ENCODE results near the gene HOXB3.
"Not testable (repeated sequence)": the region's sequence is repeated elsewhere in the genome, so short reads cannot be mapped to it uniquely, and the experiment has no call there.

Gene HOXB3

DNA sequence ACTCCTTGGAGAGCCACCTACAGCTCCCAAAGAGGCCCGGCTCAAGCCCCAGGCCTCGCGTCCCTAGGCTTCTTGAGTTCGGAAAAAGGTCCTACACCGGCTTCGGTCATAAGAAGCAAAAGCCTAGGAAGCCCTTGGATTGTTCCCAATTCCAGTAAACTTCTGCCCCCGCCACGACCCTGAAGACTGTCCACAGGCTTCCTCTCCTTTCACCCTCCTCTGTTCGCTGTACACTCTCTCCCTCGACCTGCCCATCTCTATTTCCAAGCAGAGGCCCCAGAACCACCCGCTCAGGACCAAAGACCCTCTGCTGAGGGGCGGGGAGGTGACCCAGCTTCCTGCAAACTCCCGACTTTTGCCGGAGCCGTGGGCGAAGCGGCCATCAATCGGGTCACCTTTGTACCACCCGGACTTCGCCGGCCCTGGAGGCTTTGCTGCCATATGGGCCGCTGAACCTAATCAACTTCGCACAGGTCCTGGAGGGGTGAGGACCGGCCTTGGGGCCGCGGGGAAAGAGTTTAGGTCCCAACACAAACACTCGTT is 47.9 kb downstream of the HOXB3 start:
- DNase-seq: peak; percentile 21

DNA sequence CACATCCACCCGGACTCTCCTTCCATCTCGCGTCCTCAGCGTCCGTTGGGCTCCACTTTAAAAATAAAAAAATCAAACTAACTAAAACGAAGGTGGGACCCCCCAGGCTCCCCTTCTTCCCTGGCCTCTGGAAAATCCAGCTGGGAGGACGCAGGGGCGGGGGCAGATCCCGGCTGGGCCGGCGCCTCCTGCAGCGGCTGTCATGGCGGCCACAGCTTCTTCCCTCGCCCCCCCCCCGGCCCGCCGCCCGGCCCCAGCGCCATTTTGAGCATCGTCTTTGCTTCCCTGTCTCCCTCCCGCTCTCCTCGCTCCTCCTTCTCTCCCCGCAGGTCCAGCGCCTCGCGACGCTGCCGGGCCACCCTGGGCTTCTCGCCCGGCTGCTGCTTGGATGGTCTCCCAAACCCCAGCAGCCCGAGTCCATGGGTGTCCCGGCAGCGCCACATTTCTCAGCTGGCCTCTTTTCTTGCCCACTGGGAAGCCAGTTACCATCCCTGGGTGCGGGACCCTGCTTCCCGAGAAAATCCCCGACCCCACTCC is 48.4 kb downstream of the HOXB3 start:
- DNase-seq: peak; percentile 35

DNA sequence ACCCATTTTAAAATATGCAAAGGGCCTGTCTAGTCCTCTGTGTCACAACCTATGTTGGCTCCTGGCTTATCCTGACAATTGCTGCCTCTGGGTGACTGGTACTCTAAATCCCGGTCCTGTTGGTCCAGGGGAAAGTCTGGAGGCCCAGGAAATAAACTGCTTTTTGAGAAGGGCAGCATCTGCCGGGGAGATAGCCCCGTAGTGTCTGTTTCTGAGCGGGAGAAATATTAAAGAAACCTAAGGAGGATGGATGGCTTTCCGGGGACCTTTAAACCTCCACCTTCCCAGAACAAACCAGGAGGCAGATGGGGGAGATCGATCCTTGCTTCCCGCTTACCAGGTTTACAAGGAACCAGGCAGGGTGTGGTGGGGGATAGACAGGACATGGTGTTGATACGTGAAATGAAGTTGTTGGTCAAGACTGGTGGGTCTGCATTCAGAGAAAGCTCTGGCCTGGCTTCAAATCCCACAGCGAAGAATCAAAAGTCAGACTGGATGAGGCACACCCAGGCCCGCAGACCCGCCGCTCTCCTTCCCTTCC is 48.9 kb downstream of the HOXB3 start:
- no peak for DNase-seq

DNA sequence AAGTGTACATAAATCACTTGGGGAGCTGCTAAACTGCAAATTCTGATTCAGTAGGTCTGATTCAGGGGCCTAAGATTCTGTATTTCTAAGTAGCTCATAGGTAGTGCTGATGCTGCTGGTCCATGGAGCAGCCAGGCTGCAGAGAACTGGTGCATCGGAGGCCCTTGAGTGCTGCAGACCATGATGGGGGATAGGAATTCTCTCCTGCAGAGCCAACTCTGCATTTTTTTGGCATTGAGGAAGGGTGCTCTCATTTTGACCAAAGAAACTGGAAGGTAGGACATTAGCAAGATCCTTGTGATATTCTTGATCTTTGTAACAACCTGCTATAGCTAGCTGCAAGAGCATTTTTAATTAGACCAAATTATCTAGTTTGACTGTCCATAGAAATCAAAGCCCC is 49.8 kb downstream of the HOXB3 start:
- DNase-seq: no peak

DNA sequence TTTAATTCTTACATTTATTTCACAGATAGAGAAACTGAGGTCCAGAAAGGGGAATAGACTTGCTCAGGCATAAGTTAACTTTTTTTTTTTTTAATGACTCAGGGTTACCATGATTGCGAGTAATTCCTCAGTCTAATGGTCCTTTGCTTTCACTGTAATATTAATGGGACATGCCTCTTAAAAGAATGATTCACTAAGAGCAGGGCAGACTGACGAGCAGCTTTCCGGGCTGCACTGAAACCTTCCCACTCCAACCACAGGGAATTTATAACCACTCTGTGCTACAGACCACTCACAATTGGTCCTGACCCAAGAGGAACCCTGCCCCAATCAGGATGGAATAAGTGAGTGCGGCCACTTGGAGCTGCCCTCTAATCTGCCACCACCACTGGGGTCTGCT is 50.9 kb downstream of the HOXB3 start:
- DNase-seq: no peak

DNA sequence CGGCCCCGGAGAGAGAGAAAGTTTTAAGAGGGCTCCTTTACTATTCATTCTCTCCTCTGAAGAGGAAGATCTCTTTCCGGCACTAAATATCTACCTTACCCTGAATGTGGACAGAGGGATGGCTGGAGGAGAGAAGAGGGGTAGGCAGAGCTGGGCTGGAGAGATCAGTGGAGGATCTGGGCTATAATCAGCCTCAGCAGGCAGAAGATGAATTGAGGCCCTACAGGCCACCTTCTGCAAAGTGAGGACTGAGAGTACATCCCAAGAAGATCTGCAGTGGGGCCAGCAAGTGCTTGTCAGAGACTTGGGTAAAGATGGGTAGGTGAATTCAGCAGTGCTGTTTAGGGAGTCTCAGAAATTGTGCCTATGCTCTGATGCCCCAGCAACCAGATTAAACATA is 52.7 kb downstream of the HOXB3 start:
- DNase-seq: no peak

DNA sequence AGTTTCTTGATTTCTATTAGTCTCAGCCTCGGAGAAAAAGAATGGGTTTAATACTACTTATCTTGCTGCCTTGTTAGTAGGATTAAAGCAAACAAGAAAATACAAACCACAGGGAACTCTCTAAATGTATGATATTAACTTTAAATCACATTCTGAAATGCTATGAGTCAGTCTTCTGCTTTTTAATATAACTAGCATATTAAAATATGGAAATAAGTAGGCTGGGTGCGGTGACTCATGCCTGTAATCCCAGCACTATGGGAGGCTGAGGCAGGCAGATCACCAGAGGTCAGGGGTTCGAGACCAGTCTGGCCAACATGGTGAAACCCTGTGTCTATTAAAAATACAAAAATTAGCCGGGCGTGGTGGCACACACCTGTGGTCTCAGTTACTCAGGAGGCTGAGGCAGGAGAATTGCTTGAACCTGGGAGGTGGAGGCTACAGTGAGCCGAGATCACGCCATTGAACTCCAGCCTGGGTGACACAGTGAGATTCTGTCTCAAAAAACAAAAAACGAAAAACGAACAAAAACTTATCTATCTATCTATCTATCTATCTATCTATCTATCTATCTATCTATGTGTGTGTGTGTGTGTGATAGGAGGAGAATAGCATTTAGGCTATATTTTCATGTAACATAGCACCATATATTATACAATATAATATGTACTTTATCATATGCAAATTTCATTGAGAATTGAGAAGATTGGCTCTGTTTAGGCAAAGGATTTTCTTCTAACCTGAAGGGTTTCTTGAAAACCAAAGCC is 54.1 kb downstream of the HOXB3 start:
- DNase-seq: not testable (repeated sequence)

DNA sequence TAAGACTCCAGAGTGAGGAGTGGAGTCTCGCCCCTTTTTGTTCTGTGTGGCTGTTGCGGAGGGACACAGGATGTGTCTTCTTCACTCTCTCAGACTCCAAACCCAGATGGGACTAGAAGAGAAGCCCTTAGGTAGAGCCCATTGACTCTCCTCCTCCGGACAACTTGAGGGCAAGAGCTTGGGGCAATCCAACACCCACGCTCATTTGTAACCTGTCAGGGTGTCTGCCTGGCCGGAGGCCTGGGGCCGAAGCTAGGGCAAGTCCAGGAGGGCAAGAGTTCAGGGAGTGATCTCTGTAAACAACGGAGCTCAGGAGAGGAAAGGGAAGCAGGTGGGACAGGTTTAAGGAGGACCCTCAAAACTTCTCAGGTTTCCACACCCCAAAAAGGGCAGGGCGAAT is 57.8 kb downstream of the HOXB3 start:
- DNase-seq: no peak

DNA sequence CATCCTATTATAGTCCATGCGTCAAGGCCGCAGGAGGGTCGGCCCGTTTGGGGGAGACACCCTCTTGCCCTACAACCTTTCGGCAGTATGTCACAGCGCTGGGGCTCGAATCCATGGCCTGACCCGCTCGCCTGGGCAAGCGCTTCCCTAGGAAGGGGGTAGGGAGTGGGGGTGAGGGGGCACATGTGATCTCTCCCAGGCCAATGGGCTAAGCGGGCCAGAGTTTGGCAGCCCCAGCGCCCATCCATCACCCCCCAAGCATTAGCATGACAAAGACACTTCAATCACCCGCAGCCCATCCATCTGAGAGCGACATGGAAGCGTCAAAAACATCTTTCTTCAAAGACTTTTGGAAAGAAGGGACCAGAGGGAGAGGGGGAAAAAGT is 59.2 kb downstream of the HOXB3 start, which contains the start of gene HOXB1:
Gene HOXB1 (minus strand): TSS at position 125 of the 386 bp plus-strand sequence. CDS start 107 bp downstream, at position 18.
- no peak for DNase-seq

DNA sequence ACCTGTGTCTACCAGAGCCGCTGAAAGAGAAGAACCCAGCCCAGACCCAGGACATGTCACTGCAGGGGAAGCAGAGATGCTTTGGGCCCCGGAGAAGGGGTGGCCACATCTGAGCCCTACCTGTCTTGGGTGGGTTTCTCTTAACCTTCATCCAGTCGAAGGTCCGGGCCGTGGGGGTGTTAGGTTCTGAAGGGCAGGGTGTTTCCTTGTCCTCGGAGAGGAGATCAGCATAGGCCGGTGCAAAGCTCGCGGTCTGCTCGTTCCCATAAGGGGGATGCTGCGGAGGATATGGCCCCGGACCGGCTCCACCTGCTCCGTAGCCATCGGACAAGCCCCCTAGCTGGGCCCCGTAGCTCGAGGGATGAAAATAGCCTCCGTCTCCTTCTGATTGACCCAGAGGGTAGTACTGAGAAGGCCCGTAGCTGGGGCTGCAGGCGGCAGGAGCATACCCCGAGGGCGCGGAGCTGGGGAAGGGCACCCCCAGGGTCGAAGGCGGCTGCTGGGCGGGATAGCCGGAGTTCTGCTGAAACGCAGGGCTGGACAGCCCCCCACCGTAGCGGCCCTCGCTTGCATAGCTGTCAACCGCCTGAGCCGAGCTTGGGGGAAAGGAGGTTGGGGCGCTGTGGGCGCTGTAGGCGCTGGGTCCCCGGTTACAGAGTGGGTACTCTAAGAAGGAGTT is 59.7 kb downstream of the HOXB3 start:
- DNase-seq: no peak

DNA sequence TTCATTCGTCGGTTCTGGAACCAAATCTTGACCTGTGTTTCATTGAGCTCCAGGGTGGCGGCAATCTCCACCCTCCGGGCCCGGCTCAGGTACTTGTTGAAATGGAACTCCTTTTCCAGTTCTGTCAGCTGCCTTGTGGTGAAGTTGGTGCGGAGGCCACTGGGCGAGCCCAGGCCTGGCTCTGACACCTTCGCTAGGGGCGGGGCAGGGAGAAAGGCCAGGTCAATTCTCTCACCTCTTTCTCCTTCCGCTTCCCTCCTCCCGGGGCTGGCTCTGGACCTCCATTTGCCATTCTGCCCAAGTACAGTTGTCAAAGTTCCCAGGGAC is 60.4 kb downstream of the HOXB3 start:
- no peak for DNase-seq

DNA sequence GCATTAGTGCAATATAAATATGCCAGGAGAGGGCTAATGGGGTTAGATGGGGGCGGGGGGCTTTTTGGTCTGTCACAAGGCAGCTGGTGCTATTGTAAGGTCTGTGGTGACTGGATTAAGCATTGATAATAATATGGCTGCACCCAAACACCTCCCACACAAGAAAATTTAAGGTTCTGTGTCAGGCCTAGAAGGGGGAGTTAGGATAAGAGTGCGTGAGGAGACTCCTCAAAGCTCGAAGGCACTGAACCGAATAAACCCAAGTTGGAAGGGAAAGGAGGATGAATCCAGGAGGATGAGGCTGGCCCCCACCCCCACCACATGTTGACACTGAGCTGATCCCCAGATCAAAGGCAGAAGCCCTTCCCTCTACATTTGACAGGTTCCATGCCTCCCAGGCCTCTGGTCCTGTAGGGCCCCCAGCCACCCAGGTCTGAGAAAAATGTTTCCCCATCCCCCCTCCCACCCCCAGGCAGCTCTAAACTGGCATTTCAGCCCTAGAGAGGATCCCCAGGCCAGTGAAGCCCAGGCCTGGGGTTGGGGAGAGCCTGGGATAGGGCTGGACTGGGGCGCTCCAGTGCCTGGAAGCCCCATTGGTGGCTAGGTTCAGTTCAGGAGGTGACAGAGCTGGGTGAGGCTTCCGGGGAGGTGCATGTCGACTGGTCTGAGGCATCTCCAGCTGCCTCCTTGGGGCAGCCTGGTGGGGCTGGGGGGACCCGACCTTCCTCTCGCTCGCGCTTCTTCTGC is 60.9 kb downstream of the HOXB3 start:
- no peak for DNase-seq

DNA sequence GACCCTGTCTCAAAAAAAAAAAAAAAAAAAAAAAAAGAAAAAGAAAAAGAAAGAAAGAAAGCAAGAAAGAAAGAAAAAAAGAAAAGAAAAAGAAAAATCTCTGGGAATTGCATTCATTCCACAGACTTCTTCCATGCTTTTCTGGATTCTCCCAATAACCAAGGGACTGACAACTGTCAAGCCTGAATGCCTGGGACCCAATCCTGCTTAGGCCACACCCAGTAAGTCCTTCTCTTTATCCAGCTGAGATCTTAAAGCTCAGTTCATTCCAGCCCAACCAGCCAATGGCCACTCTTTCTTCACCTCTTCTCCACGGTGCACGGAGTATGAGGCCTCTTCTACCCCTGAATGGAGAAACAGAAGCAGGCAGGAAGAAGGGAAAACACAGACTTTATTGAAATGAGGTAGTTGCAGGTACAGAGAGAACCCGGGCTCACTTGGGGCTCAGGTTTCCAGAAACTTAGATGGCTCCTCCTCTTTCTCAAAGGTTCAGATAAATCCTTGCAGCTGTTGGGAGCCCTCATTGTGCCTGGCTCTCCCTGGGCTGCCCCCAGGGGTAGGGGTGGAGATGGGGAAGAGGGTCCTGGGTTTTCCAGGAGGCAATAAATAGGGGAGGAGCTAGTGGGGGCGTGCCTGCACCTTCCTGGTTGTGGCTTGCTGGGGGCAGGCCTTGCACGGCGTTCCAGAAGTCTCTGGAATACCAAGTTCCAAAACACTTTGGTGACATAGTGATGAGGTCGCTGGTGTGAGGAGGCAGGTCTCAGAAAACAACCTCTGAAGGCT is 61.7 kb downstream of the HOXB3 start:
- no peak for DNase-seq

DNA sequence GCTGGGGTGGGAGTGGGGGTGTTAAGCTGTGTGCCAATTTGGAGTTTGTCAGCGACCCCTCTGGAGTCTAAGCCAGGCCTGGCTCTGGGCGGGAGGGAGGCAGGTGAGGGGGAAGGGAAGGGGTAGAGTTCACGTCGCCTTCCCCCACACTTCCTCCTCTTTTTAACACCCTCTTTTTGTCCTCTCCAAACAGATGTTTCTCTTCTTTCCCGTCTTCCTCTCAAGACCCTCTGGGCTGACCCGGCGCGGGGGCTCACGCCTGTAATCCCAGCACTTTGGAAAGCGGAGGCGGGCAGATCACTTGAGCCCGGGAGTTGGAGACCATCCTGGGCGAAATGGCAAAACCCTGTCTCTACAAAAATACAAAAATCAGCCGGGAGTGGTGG is 62.5 kb downstream of the HOXB3 start:
- no peak for DNase-seq

DNA sequence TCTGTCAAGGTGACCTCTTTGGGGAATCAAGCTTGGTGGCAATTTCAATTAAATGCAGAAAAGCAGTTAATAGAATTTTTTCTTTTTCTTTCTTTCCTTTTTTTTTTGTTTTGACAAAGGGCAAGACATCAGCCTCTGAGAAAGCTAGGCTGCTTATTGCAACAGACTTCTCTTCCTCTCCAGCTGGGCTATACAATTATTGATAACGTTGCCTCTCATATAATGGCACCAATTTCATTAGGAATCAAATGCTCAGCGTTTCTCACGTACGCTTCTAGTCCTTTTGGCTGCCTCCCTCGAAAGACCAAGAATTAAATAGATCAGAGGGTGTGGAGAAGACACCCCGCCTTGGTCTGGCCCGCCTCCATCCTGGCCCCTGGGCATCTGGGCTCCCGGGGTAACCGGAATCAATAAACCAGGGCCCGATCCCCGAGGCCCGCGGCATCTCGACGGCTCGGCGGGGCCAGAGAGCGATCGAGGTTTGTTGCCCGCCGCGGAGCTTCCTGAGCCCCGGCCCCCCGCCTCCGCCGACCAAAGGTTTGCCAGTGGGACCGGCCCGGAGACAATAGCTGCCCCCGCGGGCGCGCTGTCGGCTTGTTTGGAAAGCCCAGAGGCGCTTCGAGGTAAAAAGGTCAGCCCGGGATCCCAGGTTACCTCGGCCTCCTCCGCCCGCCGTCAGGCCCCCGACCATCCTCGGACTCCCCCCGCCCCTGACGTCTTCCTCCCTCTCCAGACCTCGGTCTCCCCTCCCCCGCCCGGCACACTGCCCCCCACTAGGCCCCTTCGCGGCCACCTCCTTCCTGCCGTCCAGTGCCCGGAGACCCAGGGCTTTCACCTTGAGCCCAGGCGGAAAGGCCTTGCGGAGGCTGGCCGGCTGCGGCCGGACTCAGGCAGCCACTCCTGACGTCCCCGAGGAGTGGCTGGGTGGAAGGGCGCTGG is 63.2 kb downstream of the HOXB3 start:
- DNase-seq: no peak

DNA sequence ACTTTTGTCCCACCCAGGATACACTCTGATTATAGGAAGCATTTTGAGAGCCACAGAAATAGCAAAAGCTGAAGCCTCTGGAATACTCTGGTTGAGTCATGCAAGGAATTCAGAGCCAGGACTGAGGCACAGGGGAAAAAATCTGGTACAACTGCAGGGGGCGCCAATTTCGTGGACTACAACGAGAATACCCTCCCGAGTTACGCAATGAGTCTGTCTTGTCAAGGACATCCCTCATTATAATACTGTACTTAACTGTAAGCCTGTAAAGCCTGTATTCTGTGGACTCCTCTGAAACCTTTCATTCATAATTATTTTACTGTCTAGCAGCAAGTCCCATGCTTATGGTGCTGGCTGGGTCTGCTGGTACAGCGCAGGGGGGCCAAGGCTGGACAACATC is 67.0 kb downstream of the HOXB3 start:
- no peak for DNase-seq

DNA sequence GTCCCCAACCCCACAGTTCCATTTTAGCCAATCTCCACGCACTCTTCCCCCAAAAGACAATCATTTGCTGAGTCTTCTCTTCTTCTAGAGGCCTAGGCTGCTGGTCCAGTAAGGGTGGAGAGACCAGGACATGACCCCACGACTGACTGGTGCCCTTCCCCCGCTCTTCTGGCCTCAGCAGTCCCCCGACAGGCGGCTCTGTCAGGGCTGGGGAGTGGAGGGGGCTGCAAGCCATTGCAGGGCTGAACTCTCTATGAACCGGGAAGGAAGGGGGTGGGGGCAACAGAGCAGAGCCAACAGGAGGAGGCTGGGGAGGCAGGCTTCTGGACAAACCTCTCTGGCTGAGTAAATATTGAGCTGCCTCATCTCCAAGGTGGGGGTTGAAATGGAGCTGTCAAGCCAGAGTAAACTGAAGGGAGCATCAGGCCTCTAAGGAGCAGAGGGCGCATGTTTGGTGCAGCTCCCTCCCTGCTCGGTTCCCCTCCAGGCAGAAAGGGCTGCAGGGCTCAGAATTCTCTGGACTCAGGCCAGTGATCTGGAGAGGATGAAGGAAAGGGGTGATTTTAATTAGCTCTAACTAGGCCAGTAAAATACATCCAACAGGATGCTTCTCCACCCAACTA is 67.9 kb downstream of the HOXB3 start:
- DNase-seq: no peak

DNA sequence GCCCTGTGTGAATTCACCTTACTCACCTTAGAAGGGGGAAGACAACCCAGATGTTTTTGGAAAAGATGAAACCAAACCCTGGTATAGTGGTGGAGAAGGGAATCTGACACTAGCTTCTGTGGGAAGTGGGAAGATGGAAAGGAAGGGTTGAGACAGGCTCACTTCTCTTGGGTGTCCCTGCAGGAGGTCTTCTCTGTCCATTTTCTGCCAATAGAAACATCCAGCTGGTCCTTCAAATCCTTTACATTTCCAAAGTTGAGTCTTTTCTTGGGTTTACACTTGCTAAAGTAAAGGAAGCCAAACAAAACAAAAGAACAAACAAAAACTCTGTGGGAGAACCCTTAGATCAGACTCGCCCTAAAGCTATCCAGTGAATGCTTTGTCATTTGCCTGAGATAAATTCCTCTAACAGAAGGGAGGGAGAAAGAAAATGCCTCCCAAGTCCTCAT is 69.4 kb downstream of the HOXB3 start:
- DNase-seq: no peak

DNA sequence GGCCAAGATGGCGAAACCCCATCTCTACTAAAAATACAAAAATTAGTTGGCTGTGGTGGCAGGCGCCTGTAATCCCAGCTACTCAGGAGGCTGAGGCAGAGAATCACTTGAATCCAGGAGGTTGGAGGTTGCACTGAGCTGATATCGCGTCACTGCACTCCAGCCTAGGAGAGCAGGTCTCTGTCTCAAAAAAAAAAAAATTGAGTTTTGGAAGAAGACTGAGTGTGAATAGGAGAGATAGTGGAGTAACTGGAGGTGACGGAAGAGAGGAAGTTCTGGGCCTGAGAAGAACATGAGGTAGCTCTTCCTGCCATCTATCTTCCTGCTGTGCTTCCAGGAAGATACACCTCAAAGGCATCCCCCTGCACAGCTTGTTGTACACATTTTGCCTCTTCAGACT is 70.6 kb downstream of the HOXB3 start:
- DNase-seq: no peak

DNA sequence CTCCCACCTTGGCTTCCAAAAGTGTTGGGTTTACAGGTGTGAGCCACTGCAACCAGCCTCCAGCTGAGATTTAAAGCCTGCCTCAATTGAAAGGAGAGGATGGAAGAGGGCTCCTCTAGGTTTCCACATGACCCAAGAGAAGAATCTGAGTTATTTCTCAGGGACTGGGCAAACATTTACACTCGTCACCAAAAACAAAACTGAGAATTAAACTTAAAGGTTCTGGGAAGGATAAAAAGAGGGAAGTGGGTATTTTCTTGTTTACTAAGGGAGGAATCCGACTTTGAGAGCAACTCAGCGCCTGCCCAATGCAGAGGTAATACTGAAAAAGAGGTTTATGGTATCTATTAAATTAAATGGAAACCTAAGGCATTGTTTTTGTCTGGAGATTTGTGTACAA is 72.6 kb downstream of the HOXB3 start:
- no peak for DNase-seq
